Endometrial microvascular endothelial cells (primary cell): Measurements from ENCODE around the gene MRAP2. TPM values are rescaled to one million over a fixed set of nuclear protein-coding genes. Genes with fewer than 3 reads are reported as not detected.

ENCODE experiments used
- in situ Hi-C: cut with HindIII; loops from 2 replicates; pipeline ENCODE4 v1.10.0; 2017; ENCODE audit warnings: low sequenced_read_pairs, low pct_unique_long_range_greater_than_20kb; ENCODE audit errors: inconsistent ontology term
- total RNA-seq: library from RNA; depleted of rRNA; stranded (reverse); fragments of >200 nt; gene quantifications from one replicate; pipeline ENCODE4 v1.2.3, GENCODE V29; 2015; ENCODE audit errors: inconsistent ontology term

MRAP2 gene, protein sequence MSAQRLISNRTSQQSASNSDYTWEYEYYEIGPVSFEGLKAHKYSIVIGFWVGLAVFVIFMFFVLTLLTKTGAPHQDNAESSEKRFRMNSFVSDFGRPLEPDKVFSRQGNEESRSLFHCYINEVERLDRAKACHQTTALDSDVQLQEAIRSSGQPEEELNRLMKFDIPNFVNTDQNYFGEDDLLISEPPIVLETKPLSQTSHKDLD
- total RNA-seq: not detected

DNA sequence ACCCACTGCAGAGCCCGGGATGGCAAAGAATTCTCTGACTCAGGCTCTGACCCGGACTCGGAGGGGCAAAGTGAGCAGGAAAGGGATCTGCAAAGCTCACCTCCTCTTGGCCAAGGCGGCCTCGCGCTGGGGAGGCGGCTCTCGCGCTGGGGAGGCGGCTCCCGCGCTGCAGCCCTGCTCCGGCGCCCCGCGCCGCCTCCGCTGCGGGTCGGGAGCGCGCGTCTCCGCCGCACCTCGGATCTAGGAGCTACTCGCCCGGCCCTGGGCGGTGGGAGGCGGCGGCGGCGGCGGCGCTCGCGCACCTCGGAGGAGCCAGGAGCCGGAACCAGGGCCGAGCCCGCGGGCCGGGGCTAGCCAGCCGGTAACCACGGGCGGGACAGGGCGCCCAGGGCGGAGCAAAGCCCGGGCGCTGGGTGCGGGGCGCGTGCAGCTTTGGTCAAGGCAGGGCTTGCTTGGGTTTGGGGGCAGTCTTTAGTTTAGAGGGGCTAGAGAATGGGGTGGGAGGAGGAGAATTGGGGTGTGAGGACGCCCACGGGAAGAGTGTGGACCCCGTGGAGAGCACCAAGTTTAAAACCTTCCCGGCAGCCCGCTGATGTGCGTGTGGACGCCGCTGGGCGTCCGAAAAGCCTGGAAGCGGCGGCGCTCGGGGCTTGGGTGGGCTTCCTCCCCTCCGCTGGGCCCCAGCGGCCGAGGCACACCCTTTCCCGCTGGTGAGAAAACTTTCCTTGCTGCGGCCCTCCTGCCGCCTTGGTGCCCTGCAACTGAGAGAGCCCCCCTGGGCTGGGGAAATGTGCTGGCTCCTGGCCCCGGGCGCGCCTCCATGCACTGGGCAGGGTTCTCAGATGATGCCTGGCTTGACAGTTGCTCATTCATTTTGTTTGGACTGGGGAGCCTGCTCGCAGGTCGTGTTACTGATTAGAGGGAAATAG is at the start of gene MRAP2:
TSS of gene MRAP2 (plus strand) at position 250 of the 929 bp plus-strand sequence. CDS start 21,547 bp downstream, outside the sequence.
- in situ Hi-C loops: no loop called here

DNA sequence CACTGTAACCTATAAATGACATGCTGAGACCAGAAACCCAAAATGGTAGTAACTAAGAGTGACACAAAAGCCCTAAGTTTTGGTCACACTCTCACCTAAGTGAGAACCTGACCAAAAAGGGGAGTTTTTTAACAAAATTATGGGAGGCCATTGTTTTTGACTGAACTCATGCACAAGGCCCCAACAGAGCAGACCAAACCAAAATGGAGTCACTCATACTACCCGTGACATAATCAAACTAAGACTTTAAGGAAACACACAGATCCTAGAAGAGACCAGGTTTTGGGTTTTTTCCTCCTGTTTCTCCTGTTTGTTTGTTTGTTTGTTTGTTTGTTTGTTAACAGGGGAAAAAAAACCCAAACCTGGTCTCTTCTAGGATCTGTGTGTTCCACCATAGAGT is 49.2 kb upstream of the MRAP2 start:
- in situ Hi-C loops: no loop called here

DNA sequence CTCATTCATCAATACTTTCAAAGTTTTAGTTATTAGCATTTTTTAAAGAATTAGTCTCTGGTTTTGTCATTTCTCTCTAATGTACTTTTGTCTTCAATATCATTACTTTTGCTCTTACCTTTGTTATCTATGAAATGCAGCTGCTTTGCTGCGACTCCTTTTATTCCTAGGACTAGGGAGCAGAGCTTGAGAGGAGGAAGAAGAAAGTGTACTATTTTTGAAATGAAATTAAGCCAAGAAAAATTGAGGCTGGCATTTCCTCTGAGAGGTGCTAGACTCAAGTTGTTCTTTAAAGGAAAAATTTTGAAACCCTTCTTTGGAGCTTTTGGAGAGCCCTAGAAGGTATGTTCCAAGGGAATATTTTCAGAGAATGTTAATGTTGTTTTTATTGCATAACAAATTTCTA is 48.3 kb upstream of the MRAP2 start:
- in situ Hi-C loops: no loop called here

DNA sequence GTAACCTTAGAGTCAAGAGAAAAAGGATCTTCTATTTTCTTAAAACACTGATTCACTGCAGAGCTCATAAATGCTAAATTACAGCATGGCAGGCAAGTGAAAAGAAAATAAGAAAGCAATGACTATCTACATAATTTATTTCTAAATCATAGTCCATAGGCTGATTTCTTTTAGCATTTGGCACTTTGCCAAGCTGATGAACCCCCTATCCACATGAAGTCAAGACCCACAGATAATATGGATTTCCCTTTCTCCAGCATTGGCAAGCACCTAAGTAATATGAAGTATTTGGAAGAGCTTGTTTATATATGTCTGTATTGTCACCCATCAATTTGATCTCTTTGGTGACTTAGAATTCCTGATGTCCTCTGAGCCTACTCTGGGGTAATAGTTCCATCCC is 47.9 kb upstream of the MRAP2 start:
- in situ Hi-C loops: no loop called here

DNA sequence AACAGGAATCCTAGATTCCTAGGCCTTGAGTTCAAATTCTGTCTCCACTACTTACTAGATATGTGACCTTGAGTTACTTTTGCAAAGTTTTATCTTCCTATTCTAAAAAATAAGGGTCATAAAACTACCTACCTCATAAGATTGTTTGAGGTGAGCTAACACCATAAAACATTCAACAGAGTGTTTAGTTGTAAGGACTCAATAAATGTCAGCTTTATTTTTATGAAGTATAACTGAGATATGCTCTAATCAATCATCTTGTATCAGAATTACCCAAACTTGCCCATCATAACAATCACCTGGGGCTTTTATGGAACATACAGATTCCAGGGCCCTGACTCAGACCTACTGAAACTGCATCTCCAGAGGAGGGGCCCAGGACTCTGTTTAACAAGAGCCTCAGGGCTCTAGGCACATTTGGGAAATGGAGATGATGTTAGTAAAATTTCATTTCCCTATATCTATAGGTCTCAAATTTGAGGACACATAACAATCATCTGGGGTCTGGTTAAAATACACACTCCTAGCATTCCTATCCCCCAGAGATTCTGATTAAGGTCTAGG is 35.5 kb upstream of the MRAP2 start:
- in situ Hi-C loops: no loop called here

DNA sequence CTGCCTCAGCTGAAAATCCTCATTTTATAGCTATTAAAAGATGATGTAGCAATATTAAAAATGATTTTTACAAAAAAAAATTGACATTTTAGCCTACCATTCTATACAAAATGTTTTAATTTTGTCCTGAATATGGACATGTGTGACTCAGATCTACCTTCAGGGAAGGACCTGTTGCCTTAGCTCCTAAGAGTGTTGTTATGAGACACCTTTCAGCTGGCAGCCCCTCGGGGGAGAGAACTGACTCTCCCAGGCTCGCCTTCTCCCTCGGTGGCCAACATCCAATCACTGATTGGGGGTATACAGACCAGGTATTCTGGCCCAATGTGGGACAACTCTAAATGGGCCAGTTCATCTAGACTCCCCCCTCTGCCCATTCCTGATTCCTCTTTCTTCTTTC is 32.5 kb upstream of the MRAP2 start:
- in situ Hi-C loops: no loop called here

DNA sequence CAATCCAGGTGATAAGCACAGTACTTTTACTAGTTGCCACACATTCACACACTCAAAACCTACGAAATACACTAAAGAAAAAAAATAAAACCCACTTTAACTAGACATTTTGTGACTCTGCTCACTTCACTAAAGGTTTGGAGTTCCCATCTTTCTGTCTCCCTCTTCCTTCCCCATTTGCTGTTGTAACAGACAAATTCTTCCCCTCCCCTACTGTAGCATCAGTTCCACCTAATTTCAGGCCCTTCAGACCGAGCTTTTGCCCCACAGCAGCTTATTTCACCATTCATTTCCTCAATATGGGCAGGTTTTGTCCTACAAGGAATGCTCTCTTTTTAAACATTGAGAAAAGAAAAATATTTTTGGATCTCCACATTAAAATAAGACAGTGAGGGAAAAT is 31.3 kb upstream of the MRAP2 start:
- in situ Hi-C loops: no loop called here

DNA sequence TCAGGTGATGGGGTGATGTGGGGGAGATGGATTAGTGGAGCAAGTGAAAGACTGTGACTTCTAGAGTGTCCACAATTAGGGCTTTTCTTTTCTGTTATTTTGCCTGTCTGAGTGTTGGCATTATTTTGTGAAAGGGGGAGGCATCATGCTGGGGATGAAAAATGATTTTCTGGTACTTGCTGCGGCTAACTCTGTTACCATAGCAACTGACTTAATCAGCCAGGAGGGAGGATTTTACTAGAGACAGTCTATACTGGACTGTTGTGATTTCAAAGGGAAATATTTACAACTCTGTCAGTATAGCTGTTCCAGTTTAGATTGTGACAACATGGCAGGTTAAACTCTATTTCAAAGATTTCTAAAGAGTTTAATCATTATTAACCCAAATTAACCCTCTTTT is 30.4 kb upstream of the MRAP2 start:
- in situ Hi-C loops: no loop called here

DNA sequence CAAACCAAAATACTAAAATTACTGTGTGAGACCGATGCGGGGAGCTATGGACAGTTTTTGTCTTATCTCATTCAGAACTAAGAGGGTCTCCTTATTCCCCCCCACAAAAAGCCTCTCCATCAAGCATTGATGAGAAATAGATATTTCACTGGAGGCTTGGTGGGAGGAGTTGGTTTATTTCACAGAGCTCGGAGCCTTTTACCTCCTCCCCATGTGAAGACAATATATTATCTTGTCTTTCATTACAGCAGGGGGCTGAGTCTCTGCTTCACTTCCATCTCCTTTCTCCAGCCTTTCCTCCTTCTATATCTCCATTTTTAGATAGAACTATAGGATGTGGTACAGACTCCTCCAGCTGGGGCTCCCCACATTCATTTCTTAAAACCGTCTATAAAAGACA is 29.9 kb upstream of the MRAP2 start:
- in situ Hi-C loops: no loop called here

DNA sequence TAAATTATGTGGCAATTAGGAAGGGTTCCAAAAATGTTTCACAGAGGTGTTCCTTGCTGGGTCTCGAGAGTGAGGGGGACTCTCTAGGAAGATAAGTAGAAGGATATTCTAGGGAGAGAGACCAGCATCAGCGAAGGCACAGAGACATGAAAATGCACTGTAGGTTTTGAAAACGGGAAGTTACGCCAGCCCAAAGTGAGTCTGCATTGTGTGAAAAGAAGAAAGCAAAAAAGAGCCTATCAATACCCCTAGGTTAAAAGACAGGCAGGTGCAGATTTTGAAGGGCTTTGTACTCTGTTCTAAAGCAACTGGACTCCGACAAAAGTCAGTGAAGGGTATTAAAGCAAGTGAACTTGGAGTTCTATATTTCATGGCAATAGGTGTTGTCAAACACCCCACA is 25.7 kb upstream of the MRAP2 start:
- in situ Hi-C loops: no loop called here

DNA sequence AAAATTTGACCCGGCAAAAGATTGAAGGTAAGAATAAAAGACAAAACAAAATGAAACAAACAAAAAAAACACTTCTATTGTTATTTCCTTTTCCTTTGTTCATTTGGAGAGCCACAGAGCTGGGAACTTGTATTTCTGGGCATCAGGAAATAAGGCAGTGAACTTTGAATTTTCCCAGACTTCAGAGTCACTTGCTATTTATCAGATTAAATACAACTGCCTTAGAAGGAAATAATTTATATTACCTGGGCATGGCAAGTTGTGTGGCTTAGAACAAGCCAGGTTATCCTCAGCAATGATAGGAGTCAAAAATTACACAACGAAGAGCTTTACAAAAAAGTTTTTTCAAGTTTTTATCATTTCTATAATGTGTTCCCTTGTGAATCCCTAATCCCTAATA is 20.2 kb upstream of the MRAP2 start:
- in situ Hi-C loops: no loop called here

DNA sequence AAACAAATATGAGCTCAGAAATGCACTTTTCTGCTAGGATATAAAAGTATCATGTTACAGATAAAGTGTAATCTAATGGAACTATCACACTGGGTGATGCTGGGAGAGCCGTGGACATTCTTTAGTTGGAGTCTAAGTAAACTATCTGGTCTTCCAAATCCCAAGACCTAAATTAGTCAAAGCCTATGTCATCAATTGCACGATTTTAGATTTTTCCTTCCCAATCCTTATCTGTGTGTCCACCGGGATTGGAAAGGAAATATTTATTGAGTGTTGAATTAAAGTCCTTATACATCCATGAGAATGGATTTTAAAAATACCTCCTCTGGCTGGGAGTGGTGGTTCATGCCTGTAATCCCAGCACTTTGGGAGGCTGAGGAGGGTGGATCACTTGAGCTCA is 19.6 kb upstream of the MRAP2 start:
- in situ Hi-C loops: no loop called here

DNA sequence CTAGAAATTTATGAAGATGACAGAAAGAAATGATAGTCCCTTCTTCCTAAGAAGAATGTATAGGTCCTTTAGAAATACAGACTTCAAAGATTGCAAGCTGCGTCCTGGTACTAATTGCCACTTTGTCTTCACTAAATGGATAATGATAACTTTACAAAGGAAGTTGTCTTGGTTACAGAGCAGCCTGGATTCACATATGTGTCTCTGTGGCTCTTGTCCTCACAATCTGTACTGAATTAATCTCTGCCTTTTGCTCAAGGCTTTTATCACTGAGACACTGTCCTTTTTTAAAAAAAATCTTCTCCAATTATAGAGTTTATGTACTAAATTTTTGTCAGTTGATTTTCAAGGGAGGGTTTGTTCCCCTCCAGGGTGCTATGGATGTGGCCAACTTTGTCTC is 17.5 kb upstream of the MRAP2 start:
- in situ Hi-C loops: no loop called here

DNA sequence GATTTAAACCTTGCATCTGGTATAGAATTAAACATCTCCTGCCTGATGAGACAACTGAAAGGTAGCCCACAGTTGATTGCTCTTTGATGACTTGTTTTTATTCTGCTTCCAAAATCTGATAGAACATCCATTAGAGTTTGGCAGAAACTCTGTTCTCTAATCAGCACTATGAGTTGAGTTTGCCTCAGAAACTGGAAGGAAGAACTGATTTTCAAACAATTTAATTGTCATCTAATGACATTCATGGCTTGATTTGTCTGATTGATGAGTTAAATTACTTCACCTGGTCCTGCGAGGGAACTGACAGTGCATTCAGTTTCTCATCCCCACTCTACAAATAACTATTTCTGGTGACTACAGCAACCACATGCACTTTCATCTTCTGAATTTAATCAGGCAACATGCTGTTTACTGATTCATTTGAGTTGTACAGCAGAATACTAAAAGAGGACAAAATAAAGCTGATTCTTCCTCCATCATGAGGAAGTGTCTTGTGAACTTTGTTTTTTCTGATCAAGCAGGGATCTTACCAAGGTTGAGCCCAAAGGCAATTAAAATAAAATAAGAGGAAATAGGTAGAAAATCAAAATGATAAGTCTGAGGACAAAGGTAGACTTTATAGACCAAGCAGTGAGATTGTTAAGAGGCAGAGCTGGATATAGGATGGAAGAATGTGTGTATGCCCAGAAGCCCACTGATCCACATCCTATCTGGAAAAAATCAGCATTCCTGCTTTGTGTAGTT is 15.7 kb upstream of the MRAP2 start:
- in situ Hi-C loops: no loop called here

DNA sequence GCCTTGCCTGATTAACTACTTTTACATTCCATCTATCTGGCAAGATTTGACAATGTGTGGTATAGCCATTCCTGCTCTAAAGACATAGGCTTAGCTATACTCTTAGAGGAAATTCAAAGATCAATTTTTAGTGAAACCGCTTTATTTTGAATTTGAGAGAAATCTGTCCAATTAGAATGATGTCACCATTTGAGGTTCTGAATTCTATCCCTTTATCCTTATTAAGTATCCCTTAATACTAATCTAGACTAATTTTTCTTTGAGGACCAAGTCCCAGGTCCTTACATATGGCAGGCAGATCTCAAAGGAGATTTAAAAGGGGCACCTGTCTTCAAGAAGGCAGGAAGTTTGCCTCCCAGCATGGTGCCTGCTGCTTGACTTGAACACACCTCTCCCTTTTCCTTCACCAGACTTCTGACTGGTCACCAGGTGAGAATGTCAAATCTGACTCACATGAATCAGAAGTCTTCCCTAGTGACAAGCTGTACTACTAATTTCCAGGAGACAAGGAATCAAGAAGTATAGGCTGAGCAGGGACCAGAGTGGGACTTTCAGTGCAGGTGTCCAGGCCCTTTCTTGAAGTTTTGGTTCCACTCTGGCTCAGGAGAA is 15.0 kb upstream of the MRAP2 start:
- in situ Hi-C loops: no loop called here

DNA sequence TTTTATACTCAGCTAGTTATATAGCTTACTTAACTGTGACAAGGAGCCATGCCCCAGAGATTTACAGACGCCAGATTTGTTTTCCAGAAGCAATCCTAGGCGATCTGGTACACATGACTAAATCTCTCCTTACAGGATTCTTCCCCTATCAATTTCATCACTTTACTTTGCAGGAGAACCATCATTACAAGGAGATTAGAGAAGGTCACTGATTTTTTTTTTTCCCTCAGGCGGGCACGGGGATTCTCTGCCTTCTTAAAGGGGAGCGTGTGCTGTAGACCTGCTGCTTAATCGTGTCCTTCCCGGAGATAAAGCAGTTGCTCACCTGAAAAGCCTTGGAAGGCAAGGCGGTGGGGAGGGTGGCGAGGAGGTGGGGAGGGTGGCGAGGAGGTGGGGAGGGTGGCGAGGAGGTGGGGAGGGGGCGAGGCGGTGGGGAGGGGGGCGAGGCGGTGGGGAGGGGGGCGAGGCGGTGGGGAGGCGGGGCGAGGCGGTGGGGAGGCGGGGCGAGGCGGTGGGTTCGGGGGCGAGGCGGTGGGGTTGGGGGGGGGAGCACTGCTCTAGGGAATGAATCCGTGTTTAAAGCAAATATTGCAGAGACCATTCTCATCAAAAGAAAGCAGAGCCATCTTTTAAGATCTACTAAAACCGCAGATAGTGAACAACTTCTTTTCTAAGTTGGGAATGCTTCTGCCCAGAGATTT is 14.3 kb upstream of the MRAP2 start:
- in situ Hi-C loops: no loop called here

DNA sequence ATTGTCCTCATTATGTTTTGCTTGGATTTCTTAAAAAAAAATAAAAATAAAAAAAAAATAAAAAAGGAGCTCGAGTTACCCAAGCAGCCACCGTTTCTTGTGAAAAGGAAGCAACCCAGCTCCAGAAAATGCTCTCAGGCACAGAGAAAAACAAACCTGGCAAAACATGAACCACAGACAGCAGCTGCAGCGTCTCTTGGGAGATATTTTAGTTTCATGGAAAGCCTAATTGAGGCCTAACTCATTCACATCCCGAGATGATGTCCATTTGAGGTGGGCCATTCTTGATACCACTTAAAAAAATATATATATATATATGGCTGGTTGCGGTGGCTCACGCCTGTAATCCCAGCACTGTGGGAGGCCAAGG is 13.7 kb upstream of the MRAP2 start:
- in situ Hi-C loops: no loop called here

DNA sequence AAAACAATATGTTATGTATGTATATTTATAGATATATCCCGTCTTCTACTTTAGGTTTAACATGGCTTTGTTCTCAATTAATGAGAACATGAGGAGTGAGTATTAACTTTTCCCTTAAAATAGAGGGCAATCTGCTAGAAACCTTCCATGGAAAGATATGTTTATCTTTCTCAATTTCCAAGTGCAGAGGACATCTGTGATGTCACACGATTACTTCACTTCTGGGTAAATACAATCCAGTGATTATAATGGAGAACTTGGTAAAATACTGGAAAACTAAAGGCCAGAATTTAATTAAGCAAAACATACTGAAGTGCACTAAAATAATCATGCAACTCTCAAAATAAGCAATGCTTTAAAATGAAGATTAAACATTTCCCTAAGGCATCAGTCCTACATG is 11.9 kb upstream of the MRAP2 start:
- in situ Hi-C loops: no loop called here
